ENCODE results near the gene KRTAP1-4.

Gene KRTAP1-4

DNA sequence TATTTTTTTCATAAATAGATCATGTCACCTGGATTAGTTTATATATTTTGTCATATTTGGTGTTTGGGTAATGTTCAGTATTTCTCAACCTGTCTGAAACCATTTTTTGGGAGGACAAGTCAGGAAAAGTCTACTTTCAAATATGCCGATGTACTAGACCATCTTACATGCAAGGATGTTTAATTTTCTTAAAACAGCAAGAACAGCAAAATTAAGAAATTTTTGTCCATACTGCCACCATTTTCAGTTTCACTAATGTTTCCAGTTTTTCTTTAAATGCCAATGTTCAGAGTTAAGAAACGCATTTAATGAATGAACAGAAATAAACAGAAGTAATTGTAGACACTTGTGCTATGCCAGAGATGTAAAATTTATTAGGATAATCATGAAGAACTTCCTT lies 36.9 kb downstream of the KRTAP1-4 start:
- Histone ChIP-seq H3K4me3 (ENCODE audit: low read depth, low read length, poor library complexity, severe bottlenecking) (no peak overlapping the region), H3K9me2 (ENCODE audit: low read depth, low read length) (no peaks in the 10 kb centered on the region), H3K9ac (ENCODE audit: low read length) (no peak overlapping the region), H3K36me3 (ENCODE audit: insufficient read depth, low read length) (no peaks in the 10 kb centered on the region), H3K4me1 (ENCODE audit: insufficient read depth, low read length, severe bottlenecking) (no peaks in the 10 kb centered on the region), H3K4me2 (ENCODE audit: low read length) (no peak overlapping the region), H2AFZ (ENCODE audit: low read length) (no peak overlapping the region), H4K20me1 (ENCODE audit: insufficient read depth, low read length) (no peaks in the 10 kb centered on the region), H3K27me3 (ENCODE audit: insufficient read depth, low read length) (no peaks in the 10 kb centered on the region), H3K79me2 (ENCODE audit: insufficient read depth, low read length) (no peaks in the 10 kb centered on the region), H3K27ac (ENCODE audit: low read depth, low read length, poor library complexity, severe bottlenecking) (no peak overlapping the region), H3F3A (ENCODE audit: insufficient read depth, low read length) (no peaks in the 10 kb centered on the region), H3K9me3 (ENCODE audit: low read length) (no peaks in the 10 kb centered on the region)
- TF ChIP-seq EZH2 (IDR thresholded peaks at IDR 0.05; ENCODE audit: borderline replicate concordance, low read length) = no peak
- TF ChIP-seq, protein P1, sequence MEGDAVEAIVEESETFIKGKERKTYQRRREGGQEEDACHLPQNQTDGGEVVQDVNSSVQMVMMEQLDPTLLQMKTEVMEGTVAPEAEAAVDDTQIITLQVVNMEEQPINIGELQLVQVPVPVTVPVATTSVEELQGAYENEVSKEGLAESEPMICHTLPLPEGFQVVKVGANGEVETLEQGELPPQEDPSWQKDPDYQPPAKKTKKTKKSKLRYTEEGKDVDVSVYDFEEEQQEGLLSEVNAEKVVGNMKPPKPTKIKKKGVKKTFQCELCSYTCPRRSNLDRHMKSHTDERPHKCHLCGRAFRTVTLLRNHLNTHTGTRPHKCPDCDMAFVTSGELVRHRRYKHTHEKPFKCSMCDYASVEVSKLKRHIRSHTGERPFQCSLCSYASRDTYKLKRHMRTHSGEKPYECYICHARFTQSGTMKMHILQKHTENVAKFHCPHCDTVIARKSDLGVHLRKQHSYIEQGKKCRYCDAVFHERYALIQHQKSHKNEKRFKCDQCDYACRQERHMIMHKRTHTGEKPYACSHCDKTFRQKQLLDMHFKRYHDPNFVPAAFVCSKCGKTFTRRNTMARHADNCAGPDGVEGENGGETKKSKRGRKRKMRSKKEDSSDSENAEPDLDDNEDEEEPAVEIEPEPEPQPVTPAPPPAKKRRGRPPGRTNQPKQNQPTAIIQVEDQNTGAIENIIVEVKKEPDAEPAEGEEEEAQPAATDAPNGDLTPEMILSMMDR (IDR thresholded peaks at IDR 0.05; ENCODE audit: low read length) = no peak

DNA sequence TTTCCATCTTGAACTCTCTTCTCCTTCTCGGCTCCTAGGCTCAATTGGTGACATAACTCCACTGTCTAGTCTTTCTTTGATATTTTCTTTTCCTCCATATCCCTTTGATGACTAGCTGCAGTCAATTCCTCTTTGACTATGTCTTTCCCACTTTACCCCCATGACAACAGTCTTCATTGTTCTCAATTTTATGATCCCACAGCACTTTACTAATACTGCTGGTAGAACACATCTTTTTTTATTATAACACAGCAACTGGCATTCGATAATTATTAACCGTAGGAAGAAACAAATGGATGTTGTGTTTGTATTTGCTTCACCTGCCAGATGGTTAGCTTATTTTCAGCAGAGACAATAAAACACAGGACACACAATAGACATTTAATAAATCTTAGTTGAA lies 37.3 kb downstream of the KRTAP1-4 start:
- Histone ChIP-seq H3K9me2 (ENCODE audit: low read depth, low read length) (no peaks in the 10 kb centered on the region), H3K27me3 (ENCODE audit: insufficient read depth, low read length) (no peaks in the 10 kb centered on the region), H3K9me3 (ENCODE audit: low read length) (no peaks in the 10 kb centered on the region)

DNA sequence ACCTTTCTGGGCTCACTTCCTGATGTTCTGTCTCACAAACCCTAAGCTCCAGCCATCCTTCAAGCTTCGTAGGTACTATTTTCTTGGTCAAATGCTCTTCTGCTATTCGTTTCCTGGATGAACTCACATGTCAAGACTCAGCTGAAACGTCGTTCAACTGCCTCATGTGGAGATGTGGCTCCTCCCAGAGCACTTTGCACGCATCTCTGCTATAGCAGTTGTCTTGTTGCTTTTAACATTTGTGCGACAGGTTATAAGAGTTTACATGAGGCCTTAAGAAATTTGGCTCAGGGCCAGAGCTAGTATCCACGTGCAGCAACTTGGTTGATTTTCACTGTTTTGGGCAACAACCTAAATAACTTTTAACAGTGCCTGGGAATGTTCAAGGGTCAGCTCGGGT lies 43.1 kb downstream of the KRTAP1-4 start:
- Histone ChIP-seq H3K27ac (ENCODE audit: low read depth, low read length, poor library complexity, severe bottlenecking) (no peak overlapping the region), H3K4me2 (ENCODE audit: low read length) (no peak overlapping the region), H3K27me3 (ENCODE audit: insufficient read depth, low read length) (no peaks in the 10 kb centered on the region), H3K79me2 (ENCODE audit: insufficient read depth, low read length) (no peaks in the 10 kb centered on the region), H3K9ac (ENCODE audit: low read length) (no peak overlapping the region), H4K20me1 (ENCODE audit: insufficient read depth, low read length) (no peaks in the 10 kb centered on the region), H2AFZ (ENCODE audit: low read length) (no peak overlapping the region), H3F3A (ENCODE audit: insufficient read depth, low read length) (no peaks in the 10 kb centered on the region), H3K4me1 (ENCODE audit: insufficient read depth, low read length, severe bottlenecking) (no peaks in the 10 kb centered on the region), H3K36me3 (ENCODE audit: insufficient read depth, low read length) (no peaks in the 10 kb centered on the region), H3K9me3 (ENCODE audit: low read length) (no peaks in the 10 kb centered on the region), H3K4me3 (ENCODE audit: low read depth, low read length, poor library complexity, severe bottlenecking) (no peak overlapping the region), H3K9me2 (ENCODE audit: low read depth, low read length) (no peaks in the 10 kb centered on the region)
- TF ChIP-seq, protein P1 (IDR thresholded peaks at IDR 0.05; ENCODE audit: low read length) = no peak

More for the DNA sequence above, 37.3 kb downstream of the KRTAP1-4 start:
- Histone ChIP-seq H3K27ac (ENCODE audit: low read depth, low read length, poor library complexity, severe bottlenecking) (no peak overlapping the region), H3K4me2 (ENCODE audit: low read length) (no peak overlapping the region), H3F3A (ENCODE audit: insufficient read depth, low read length) (no peaks in the 10 kb centered on the region), H3K9ac (ENCODE audit: low read length) (no peak overlapping the region), H3K79me2 (ENCODE audit: insufficient read depth, low read length) (no peaks in the 10 kb centered on the region), H3K4me1 (ENCODE audit: insufficient read depth, low read length, severe bottlenecking) (no peaks in the 10 kb centered on the region), H3K4me3 (ENCODE audit: low read depth, low read length, poor library complexity, severe bottlenecking) (no peak overlapping the region), H4K20me1 (ENCODE audit: insufficient read depth, low read length) (no peaks in the 10 kb centered on the region), H2AFZ (ENCODE audit: low read length) (no peak overlapping the region), H3K36me3 (ENCODE audit: insufficient read depth, low read length) (no peaks in the 10 kb centered on the region)
- no peak for TF ChIP-seq EZH2 (IDR thresholded peaks at IDR 0.05; ENCODE audit: borderline replicate concordance, low read length)
- TF ChIP-seq, protein P1 (IDR thresholded peaks at IDR 0.05; ENCODE audit: low read length) = no peak
